HL-60 (cell line): Measurements from ENCODE around the gene SETBP1.

Source experiments
- POLR2AphosphoS5 ChIP-seq: IDR thresholded peaks from 2 replicates; pipeline ENCODE4 v1.6.1; 2012; ENCODE audit warnings: low read depth
- TF ChIP-seq, protein P1 (sequence below): IDR thresholded peaks from one replicate; pipeline ENCODE4 v1.5.1; 2011; ENCODE audit warnings: low read length, control low read depth, inconsistent platforms; ENCODE audit not compliant: insufficient read depth

GRCh38 chr18:45085916-45086624 is 405.4 kb downstream of the SETBP1 start:
- TF ChIP-seq, protein P1, sequence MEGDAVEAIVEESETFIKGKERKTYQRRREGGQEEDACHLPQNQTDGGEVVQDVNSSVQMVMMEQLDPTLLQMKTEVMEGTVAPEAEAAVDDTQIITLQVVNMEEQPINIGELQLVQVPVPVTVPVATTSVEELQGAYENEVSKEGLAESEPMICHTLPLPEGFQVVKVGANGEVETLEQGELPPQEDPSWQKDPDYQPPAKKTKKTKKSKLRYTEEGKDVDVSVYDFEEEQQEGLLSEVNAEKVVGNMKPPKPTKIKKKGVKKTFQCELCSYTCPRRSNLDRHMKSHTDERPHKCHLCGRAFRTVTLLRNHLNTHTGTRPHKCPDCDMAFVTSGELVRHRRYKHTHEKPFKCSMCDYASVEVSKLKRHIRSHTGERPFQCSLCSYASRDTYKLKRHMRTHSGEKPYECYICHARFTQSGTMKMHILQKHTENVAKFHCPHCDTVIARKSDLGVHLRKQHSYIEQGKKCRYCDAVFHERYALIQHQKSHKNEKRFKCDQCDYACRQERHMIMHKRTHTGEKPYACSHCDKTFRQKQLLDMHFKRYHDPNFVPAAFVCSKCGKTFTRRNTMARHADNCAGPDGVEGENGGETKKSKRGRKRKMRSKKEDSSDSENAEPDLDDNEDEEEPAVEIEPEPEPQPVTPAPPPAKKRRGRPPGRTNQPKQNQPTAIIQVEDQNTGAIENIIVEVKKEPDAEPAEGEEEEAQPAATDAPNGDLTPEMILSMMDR, result no peak
- TF ChIP-seq POLR2AphosphoS5, result no peak
